NOMO-1 treated with DMSO at 0.1 percent for 48 hours (cell line): ENCODE measurements around the gene BMPR1A.
"Not testable (repeated sequence)": the region's sequence is repeated elsewhere in the genome, so short reads cannot be mapped to it uniquely, and the experiment has no call there.

Experiments
- DNase-seq: peaks from one replicate; lab custom pipeline; 2025; ENCODE audit not compliant: unreplicated experiment; lab: John Stamatoyannopoulos, UW

The BMPR1A gene

GRCh38 chr10:86963341-86963919 is 207.0 kb downstream of the BMPR1A start:
- no peak for DNase-seq

GRCh38 chr10:86964061-86964846 is 207.8 kb downstream of the BMPR1A start:
- DNase-seq: no peak

GRCh38 chr10:86964847-86965190 is 208.4 kb downstream of the BMPR1A start:
- DNase-seq: no peak

GRCh38 chr10:86965986-86966654 is 209.7 kb downstream of the BMPR1A start:
- no peak for DNase-seq

GRCh38 chr10:86967481-86967941 is 211.1 kb downstream of the BMPR1A start:
- DNase-seq: no peak

GRCh38 chr10:86968271-86968993 is 212.0 kb downstream of the BMPR1A start, which contains the start of gene ADIRF:
Gene ADIRF (plus strand): TSS chr10:86968482. CDS start chr10:86968545, 63 bp downstream.
- no peak for DNase-seq

GRCh38 chr10:86968994-86969355 is 212.6 kb downstream of the BMPR1A start:
- no peak for DNase-seq

- no peak for DNase-seq
Measured at GRCh38 chr10:86969421-86970041, 213.1 kb downstream of the BMPR1A start.

GRCh38 chr10:86970162-86970981 is 214.0 kb downstream of the BMPR1A start:
- DNase-seq: no peak

- DNase-seq: no peak
Measured at GRCh38 chr10:86970982-86971231, 214.5 kb downstream of the BMPR1A start.

GRCh38 chr10:86971232-86971991 is 215.0 kb downstream of the BMPR1A start:
- DNase-seq: peak; percentile 69

- no peak for DNase-seq
Measured at GRCh38 chr10:86972613-86973380, 216.4 kb downstream of the BMPR1A start.

GRCh38 chr10:86974484-86974883 is 218.1 kb downstream of the BMPR1A start:
- no peak for DNase-seq

- DNase-seq: no peak
Measured at GRCh38 chr10:86976362-86977056, 220.1 kb downstream of the BMPR1A start.

- not testable (repeated sequence) for DNase-seq
Measured at GRCh38 chr10:86978457-86978856, 222.0 kb downstream of the BMPR1A start.

GRCh38 chr10:86979296-86979818 is 222.9 kb downstream of the BMPR1A start:
- DNase-seq: no peak

- DNase-seq: no peak
Measured at GRCh38 chr10:86979977-86980448, 223.6 kb downstream of the BMPR1A start.

- DNase-seq: not testable (repeated sequence)
Measured at GRCh38 chr10:86981020-86981419, 224.6 kb downstream of the BMPR1A start.
